HG03565 (cell line): ENCODE results near the gene SNAP47.

Source experiments
- ATAC-seq: cut with Tn5 transposase; IDR thresholded peaks from one replicate; pipeline ENCODE4 v1.9.1; 2021; ENCODE audit warnings: mild to moderate bottlenecking, moderate library complexity; ENCODE audit not compliant: unreplicated experiment

Gene SNAP47

DNA sequence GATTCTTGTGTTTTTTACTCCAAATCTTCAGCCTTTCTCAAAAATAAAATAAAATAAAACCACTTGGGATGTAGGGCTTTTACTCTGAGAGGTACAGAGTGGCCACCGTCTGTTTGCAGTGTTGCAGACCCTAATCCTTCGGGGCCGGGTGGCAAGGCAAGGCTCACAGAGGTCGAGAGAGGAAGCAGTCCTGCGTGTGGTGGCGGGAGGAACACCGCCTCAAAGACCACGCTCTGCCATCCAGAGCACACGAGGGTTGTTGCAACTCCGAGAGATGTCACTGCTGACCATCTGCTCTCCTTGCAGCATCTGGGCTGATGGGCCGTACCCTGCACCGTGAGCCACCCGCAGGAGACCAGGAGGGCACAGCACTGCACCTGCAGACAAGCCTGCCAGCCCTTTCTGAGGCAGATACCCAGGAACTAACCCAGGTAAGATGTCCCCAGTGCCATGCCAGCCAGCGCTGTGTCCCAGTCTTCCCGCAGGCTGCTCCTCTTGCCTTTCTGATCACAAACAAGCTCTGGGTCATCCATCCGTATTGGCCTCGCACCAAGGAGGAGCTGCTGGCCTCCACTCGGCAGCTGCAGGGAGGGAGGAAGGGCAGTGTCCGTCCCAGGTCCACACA, 31.5 kb downstream of the SNAP47 start:
- no peak for ATAC-seq

DNA sequence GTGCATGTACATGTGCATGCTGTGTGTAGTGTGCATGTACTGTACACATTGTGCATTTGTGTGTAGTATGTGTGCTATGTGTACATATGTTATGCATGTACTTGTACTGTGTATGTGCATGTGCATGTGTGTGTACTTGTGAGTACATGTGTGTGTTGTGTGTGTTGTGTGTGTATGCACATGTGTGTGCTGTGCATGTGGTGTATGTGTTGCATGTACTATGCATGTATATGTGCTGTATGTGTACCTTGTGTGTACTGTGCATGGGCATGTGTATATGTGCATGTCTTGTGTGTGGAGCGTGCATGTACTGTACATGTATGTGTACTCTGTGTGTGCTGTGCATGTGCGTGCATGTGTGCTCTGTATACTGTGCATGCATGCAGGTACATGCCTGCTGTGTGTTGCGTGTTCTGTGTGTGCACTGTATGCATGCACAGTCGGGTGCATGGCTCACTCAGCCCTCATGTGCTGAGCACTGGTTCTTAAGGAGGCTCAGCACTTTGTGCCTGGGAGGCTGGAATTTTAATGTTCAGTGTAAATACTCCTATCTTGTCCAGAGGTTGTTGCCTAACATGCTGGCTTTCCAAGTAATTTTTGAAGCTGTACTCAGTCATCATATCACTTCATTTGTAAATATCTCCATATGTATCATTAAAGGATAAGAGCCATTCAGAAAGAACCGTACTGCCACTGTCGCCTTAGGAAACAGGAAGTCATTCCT, 32.3 kb downstream of the SNAP47 start:
- no peak for ATAC-seq

DNA sequence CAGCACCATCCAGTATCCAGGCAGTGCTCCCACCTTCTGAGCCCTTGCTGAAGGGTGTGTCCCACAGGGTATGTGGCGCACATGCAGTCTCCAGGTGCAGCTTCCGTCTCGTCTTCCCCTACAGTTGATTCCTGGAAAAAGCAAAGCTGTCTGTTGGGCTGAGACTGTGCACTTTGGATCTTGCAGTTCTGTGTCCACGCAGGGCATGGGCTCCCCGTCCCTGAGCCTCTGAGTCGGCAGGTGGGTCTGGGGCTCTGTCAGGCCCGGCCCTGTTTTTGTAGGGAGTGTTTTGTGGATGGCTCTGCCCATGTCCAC, 32.8 kb downstream of the SNAP47 start:
- ATAC-seq, result no peak

GRCh38 chr1:227768640-227769039, 33.4 kb downstream of the SNAP47 start:
- no peak for ATAC-seq

GRCh38 chr1:227769047-227769935, 34.1 kb downstream of the SNAP47 start:
- ATAC-seq, result no peak

DNA sequence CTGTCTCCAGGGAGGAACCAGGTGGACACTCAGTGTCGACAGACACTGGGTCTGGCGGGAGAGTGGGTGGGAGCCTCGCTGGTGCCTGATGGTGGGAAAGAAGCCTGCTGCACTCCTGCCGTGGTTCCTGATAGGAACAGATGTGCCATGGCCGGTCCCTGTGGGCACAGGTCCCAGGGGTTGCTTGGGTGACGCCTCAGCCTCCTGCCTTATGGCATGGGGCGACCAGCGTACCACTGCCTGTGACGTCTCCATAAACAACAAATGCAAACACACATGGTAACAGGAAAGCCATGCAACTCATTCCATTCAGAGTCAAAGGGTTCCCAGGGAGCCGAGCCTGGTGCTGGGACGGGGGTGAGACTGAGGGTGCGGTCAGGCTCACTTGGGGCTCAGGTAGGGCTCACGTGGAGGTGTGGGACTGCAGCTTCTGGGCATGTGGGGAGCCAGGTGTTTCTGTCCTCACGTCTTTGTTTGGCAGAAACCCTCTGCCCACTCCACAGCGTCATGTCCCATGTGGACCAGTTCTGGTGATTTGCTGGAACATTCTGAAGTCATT, 34.8 kb downstream of the SNAP47 start:
- ATAC-seq, result no peak

DNA sequence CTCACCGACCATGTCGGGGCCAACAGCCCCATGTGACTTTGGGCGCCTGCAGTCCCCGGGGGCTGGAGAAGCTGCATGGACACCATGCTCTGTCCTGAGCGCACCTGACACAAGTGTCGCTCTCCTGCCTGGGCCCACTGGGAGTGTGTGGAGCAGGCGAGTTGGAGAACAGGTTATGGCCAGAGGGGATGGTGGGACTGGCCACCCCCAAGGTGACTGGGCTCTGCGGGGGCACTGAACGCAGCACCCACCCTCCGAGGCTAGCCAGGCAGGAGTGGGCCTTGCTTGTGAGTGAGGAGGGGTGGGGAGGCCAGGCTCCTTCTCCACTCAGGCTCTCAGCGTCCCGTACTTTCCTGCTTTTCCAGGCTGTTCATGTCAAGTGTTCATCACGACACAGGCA, 35.6 kb downstream of the SNAP47 start:
- no peak for ATAC-seq

- ATAC-seq, result no peak
These were observed 36.1 kb downstream of the SNAP47 start for GRCh38 chr1:227771326-227771725.

- no peak for ATAC-seq
These were observed 36.5 kb downstream of the SNAP47 start for GRCh38 chr1:227771771-227772170.

DNA sequence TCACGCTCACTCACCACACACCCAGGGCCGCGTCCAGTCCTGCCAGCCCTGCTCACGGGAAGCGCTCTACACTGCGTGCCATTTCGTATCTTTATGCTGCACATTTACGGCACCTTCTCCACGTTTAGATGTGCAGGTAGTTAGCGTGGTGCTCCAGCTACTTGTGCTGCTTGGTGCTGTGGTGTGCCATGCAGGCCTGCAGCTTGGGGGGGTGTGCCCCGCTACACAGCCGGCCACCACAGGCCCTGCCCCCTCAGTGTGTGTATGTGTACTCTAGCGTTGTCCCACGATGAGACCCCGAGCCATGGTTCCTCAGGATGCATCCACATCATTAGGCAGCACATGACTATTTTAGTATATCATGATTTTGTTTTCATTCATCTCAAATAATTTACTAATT, 38.3 kb downstream of the SNAP47 start:
- ATAC-seq, result no peak

GRCh38 chr1:227774051-227774731, 39.0 kb downstream of the SNAP47 start:
- no peak for ATAC-seq

DNA sequence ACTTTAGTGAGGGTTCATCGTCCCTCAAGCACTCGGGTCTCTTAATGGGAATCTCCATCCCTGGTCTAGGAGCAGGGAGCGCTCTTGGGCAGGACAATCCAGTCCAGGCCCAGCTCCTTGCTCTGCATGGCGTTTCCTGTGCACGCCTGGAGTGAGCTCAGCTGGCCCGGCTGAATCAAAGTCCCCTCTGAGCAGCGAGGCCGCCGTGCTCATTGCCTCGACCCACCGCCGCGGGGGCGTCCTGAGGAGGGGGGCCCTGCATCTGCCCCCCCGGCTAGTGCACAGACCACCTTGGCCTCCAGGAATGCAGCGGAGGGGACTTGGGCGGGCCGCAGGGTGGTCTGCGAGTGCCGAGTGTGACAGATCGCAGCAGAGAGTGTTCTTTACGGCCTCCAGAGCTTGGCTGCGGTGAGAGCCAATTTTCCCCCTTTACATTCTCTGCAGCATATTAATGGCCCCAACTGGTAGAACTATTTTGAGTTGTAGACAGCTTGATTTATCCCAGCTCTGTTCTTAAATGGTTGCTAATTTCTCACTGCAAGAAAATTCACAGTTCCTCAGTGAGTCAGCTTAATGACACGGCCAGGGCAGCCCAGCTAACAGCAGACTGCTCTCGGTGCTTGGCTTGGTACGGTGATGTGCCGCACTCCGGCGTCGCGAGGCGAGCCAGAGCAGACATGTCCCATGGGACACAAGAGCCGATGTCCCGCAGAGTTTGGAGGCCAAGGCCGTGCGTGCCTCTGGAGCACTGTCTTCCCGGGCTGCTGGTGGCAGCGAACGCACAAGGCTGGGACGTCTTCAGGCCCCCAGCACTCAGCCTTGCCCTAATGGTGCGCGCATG, 39.8 kb downstream of the SNAP47 start:
- ATAC-seq, result no peak

DNA sequence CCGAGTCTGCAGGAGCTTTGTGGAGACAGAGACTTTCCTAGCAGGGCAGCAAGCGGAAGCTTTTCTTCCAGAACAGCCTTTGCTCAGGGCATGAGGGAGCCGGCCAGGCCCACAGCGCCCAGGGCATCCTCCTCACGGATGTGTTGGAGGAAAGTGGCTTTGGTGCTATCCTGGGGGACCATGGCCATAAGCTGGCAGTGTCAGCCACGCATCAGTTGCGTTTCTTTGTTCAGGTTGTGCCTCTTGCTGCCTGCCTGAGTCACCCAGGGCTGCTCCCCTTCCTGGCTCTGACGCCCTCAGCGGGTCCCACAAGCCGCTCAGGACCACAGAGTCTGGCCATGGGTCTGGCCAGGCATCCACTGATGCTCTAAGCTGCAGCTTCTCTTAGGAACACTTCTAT, 40.6 kb downstream of the SNAP47 start:
- no peak for ATAC-seq

GRCh38 chr1:227776331-227776771, 41.1 kb downstream of the SNAP47 start:
- no peak for ATAC-seq

GRCh38 chr1:227777156-227777555, 41.9 kb downstream of the SNAP47 start:
- no peak for ATAC-seq

DNA sequence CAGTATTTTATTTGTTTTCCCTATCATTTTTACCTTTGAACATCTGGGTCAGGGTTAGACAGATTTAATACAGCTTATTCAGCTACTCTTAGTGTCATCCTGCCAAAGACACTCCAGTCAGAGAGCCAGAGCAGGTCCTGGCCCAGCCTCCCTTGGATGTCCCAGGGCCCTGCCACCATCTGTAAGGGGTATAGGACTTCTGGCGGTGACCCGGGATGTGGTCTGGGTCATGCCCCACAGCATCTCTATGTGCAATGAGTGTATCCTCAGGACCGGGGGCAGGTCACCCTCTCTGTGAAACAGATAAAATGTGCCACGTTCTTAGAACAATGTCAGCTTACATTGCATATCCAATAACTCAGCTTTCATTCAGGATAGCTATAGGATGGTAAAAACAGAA, 42.4 kb downstream of the SNAP47 start:
- no peak for ATAC-seq

- no peak for ATAC-seq
These were observed 43.2 kb downstream of the SNAP47 start for GRCh38 chr1:227778401-227778947.

- no peak for ATAC-seq
These were observed 43.8 kb downstream of the SNAP47 start for GRCh38 chr1:227779021-227779441.

GRCh38 chr1:227779685-227780084, 44.5 kb downstream of the SNAP47 start:
- ATAC-seq, result no peak
